Right lobe of liver (tissue), 4 donors: Measurements from ENCODE around the gene FGF22.

Experiments
- POLR2A ChIP-seq: fragments of 450-650 bp; IDR thresholded peaks from one replicate; pipeline ENCODE4 v1.6.1; 2017; ENCODE audit warnings: antibody characterized with exemption, mild to moderate bottlenecking
- TF ChIP-seq, protein P1 (sequence below), 4 donors: fragments of 200-600 bp in 3 of 4; fragments of 450-650 bp in 1 of 4; IDR thresholded peaks; one replicate each; pipeline versions ENCODE4 v1.5.1 to v1.8.0; 2016 to 2022; ENCODE audit warnings: antibody characterized with exemption in 4 of 4, mild to moderate bottlenecking in 2 of 4
- donor health status: DM: no; HTN: no; CAD: no.
- donor health status: DM: no; HTN: no; CAD: no.
- donor health status: DM: no; HTN: yes; CAD: no.

- TF ChIP-seq, protein P1, sequence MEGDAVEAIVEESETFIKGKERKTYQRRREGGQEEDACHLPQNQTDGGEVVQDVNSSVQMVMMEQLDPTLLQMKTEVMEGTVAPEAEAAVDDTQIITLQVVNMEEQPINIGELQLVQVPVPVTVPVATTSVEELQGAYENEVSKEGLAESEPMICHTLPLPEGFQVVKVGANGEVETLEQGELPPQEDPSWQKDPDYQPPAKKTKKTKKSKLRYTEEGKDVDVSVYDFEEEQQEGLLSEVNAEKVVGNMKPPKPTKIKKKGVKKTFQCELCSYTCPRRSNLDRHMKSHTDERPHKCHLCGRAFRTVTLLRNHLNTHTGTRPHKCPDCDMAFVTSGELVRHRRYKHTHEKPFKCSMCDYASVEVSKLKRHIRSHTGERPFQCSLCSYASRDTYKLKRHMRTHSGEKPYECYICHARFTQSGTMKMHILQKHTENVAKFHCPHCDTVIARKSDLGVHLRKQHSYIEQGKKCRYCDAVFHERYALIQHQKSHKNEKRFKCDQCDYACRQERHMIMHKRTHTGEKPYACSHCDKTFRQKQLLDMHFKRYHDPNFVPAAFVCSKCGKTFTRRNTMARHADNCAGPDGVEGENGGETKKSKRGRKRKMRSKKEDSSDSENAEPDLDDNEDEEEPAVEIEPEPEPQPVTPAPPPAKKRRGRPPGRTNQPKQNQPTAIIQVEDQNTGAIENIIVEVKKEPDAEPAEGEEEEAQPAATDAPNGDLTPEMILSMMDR (IDR thresholded peaks at IDR 0.05), result no peak
- no peak for TF ChIP-seq POLR2A
Measured at GRCh38 chr19:601790-602189, 37.9 kb upstream of the FGF22 start.
